Measurements from ENCODE around the gene FRMD4A.
"Not testable (repeated sequence)": the region's sequence is repeated elsewhere in the genome, so short reads cannot be mapped to it uniquely, and the experiment has no call there.

Gene FRMD4A

DNA sequence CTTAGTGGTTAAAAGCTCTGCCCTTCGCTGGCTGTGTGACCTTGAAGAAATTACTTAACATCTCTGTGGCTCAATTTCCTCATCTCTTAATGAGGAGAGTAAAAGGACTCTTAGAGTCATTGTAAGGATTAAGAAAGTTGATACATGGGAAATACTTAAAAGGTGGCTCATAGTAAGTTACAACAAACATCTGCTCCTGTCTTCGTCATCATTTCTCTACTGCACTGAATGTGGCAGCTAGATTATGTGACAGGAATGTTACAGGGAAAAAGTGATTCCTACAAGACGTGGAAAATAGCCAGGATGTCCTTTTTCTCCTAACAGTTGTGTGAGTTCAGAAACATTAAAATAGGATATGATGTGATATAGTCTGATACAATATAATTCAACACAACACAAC is 184.7 kb downstream of the FRMD4A start:
- no peak for DNase-seq (ENCODE audit: low read depth)

DNA sequence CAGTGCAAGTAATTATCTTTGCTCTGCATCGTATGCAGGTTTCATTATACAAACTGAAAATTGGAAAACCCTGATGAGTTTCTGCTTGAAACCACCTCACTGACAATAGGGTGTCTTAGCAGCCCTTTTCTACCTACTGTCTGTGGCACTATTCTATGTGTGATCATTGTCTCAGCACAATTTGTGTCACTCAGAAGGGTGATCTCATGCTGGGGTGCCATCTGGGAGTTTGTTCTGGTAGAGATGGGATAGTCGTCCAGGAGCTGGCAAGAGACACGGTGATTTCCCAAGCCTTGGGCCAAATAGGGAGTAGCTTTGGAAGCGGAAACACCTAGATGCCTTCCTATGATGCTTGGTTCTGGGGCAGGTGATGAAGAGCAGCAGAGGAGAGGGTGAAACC is 186.3 kb downstream of the FRMD4A start:
- no peak for DNase-seq (ENCODE audit: low read depth)

DNA sequence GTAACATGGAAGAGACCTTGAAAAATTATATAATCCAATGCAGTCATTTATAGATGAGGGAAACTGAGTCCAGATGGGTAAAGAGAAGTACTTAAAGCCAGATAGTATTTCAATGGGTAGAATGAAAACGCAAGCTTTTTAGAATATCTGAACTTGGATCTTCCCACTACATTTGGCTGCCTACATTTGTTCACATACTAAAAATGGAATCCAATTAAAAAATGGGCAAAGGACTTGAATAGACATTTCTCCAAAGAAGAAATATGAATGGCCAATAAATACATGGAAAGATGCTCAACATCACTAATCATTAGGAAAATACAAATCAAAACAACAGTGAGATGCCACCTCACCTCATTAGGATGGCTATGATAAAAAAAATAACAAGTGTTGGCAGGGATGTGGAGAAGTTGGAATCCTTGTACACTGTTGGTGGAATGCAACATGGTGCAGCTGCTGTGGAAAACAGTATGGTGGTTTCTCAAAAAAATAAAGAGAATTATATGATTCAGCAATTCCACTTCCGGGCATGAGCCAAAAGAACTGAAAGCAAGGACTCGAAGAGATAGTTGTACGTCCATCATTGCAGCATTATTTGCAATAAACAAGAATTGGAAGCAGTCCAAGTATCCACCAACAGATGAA is 188.0 kb downstream of the FRMD4A start:
- no peak for DNase-seq (ENCODE audit: low read depth)

DNA sequence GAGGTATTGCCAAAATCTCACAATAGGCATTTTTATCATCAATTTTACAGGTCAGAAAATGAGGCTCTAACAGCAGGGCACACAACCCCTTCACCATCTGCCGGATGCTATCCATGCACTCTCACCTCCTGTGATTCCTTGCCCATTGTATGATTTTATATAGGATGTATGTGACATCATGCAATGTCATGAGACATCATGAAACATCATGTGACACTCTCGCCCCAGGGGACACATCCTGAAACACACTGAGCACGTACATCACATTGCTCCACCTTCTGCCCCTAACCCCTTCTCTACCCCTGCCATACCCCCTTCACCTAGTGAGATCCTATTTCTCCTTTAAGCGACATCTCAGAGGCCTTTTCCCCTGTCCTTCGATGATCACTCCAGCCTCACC is 189.4 kb downstream of the FRMD4A start:
- DNase-seq (ENCODE audit: low read depth), result no peak

DNA sequence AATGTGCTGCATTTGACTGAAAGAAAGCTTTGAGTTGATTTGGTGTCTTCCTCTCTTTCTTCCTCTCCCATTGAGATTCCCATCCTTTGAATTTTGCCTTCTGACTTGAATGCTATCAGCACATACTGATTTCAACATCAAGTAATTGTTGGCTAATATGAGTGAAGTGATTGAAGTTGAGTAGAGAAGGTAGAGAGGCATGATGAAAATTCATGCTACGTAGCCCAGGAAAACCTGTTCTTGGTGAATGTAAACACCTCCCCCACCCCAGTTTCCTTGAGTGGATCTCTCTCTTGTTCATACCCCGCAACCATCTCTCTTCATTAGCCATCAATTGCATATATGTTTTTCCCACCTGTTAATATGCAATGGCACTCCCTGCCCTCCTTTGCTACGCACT is 193.3 kb downstream of the FRMD4A start:
- no peak for DNase-seq (ENCODE audit: low read depth)

DNA sequence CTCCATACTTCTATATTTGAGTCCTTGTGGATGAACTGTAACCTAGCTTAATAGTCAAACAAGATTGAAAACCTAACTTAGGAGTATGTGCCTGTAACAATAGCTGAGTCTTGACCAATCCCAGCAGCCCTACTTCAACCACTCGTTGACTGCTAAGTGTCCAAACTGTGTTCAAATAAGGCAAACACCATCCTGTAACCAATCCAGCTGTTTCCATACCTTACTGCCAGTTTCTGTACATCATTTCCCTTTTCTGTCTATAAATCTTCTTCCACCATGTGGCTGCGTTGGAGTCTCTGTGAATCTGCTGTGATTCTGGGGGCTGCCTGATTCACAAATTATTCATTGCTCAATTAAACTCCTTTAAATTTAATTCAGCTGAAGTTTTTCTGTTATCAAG is 195.5 kb downstream of the FRMD4A start:
- DNase-seq (ENCODE audit: low read depth), result not testable (repeated sequence)

DNA sequence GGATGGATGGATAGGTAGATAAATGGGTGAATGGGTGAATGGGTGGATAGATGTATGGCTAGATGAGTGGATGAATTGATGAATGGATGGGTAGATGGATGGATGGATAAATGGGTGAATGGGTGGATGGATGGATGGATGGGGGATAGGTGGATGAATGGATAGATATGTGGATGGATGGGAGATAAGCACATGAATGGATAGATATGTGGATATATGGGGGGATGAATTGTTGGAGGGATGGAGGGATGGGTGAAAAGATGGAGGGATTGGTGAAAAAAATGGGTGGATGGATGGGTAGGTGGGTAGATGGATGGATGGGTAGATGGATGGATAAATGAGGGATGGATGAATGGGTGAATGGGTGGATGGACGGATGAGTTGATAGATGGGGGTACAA is 196.4 kb downstream of the FRMD4A start:
- DNase-seq (ENCODE audit: low read depth), result no peak

DNA sequence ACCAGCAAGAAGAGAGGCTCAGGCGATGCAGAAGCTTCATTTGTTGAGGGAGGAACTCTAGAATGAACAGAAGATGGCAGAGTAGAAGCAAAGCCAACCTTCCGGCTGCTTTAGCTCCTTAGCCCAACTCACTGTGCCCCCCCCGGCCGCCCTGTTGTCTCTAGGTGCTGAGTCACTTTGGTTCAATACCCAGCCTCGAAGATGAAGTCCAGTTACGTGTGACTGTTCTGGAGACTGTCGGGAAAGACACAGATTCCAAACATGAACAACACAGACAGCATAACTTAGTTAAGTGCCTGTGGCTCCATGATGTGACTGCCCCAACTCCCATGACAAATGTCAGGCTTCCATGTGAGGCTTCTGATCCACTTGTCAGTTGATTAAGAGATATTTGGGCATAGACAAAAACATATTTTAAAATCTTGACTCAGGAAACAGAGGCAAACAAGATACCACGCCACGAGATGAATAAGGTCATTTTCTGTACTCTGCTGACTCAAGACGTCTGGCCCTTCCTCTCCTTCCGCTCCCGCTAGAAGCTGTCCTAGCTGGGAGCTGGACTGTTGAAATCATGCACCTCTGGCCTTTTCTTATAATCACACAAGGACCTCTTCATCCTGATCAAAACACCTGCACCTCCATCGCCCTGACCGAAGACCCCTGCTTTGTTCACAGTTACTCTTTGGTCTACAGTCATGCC is 199.3 kb downstream of the FRMD4A start:
- no peak for DNase-seq (ENCODE audit: low read depth)

DNA sequence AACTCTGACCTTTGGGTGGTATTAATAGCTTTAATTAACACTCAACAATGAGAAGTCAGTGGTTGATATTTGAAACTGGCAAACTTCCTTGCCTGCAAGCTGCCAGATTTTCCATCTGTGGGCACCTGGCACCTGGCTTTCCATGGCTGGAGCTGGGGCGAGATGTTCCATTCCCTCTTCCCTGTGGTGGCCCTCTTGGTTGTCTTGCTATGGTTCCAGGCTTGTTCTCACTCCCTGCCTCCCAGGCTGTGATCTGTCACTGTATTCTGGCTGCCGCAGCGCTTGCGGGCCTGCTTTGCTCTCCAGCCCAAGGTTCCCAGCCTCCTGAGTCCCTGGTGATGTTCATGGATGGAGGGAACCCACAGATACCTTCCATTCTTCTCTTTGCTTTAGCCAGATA is 201.0 kb downstream of the FRMD4A start:
- no peak for DNase-seq (ENCODE audit: low read depth)

DNA sequence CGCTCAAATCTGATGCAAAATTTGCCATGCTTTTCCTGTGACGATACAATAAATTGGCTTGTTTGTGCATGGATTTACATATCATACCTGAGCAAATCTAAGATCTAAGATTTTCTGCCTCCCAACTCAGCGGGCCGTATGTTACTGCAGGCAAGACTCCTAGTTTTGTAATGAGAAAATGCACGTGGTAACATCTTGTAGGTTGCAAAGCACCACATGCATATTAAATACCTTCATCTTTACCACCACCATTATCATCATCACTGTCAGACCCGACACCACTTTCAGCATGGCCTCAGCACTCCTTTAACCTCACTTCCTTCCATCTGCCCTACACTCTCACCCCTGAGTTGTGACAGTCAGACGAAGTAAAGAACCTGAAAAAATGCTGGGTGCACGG is 202.2 kb downstream of the FRMD4A start:
- no peak for DNase-seq (ENCODE audit: low read depth)

DNA sequence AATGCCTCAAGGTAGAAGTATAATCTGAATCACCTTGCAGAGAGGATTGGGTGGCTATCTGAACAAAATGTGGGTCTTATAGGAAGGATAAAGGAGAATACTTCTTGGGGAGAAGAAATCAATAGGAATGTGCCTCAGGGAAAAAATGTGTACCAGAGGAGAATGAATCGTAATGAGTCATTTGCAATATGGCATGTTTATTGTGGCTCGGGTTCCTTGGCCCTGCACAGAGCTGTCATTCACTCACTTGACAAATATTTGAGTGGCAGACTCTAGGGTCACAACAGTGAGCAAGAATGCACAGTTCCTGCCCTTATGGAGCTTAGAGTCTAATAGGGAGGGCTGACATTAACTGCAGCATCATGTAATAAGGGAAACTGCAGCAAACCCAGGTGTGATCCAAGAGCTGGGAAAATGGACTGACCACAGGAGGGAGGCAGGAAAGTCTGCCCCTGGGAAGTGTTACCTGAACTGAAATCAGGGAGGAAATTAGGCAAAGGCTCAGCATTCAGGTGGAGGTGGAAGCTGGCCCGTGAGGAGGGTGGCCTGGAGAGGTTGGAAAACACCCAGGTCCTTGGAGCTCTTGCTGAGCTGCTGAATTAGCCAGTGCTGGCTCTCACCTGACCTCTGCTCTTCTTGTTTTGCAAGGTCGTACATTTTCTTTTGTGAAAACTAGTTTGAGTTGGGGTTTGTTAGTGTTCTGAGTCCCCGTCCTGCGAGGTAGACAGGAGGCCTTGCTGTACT is 203.9 kb downstream of the FRMD4A start:
- no peak for DNase-seq (ENCODE audit: low read depth)

DNA sequence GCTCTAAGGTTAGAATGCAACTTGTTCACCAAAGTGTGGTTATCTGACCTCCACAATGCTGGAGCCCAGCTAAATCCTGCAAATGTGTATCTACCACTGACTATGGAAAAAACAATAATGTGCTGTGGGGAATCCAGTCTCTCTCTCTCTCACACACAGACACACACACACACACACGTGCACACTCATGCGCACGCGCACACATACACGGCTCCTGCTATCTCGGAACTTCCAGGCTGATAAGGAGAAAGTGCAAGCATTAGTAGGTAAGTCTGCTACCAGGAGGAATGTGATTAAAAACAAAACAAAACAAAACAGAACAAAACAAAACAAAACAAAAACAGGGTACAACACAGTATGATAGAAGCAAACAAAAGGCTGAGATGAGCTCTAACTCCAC is 205.2 kb downstream of the FRMD4A start:
- DNase-seq (ENCODE audit: low read depth), result no peak

DNA sequence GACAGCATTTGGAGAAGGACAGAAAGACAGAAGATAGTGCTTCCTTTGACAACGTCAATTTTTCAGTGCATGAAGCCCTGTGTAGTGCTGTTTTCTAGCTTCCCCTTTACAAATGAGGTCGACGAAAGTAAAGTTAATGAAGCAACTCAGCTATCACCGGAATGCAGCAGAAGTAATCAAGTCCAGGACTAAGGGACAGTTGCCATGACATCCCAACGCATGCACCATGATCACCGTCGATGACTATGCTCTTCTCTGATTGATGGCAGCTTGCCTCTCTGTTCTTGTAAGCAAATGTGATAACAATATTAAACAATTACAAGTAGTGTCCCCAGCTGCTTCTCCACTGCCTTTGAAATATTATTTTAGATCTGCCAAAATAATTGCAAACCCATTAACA is 205.8 kb downstream of the FRMD4A start:
- DNase-seq (ENCODE audit: low read depth), result no peak

DNA sequence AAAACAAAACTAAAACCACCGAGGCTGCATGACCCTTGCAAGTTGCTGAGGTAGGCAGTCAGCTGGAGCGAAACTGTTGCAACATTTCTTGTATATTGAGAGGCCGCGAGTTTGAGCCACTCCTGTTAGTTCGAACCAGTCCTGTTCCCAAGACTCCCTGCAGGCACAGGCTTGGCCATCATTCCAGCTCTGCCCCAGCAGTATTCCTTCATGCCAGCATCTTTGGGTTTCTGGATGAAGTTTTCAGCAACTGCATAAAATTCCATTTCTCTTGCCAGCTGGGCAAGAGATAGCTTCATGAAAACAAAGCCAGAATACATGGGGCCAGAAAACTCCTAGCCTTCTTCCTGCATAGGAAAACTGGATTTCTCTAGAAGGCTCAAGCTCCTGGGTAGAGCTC is 207.6 kb downstream of the FRMD4A start:
- no peak for DNase-seq (ENCODE audit: low read depth)

DNA sequence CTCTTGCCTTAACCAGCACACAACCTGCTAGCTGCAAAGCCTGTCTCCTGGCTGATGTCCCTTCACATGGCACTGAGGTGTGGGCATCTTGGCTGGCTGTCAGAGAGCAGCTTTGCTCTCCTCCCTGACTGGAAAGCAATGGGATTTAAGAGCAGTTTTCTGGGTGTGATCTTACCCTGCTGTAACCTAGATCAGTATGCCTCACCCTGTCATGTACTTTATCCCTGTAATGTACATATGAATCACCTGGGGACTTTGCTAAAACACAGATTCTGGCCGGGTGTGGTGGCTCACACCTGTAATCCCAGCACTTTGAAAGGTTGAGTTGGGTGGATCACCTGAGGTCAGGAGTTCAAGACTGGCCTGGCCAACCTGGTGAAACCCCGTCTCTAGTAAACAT is 209.9 kb downstream of the FRMD4A start:
- DNase-seq (ENCODE audit: low read depth), result no peak

DNA sequence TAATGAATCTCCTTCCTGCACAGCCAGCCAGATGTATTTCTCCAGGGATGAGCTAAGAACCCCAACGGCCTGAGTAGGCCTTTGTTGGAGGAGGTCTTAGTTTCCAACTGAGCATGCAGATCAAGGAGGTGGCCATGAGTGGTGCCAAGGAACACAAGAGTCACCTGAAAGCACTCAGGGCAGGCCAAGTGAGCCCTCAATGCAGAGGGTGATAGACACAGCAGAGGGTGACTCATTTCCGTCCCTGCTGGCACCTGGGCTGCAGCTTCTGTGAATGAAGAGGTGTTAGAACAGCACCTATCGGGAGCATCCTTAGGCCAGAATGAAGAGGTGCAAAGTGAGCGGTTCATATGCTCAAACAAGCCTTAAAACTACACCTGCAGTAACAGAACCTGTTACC is 211.8 kb downstream of the FRMD4A start:
- DNase-seq (ENCODE audit: low read depth), result no peak

DNA sequence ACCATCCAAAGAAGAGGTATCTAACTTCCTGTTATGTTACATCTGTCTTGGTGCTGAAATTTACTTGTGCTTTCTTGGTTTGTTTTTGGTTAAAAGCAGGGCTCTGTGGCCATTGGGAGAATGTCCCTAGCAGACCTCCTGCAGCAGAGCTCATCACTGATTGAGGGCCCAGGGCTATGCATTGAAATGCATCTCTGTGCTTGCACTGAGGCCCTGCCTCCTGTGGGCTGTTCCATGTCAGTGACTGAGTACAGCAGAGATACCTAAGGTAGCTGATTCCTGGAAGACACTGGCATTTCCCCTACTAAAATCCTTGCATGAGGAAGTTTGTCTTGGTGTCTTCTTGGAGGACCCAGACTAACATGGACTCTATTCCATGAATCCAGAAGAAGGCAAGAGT is 213.9 kb downstream of the FRMD4A start:
- DNase-seq (ENCODE audit: low read depth), result no peak

DNA sequence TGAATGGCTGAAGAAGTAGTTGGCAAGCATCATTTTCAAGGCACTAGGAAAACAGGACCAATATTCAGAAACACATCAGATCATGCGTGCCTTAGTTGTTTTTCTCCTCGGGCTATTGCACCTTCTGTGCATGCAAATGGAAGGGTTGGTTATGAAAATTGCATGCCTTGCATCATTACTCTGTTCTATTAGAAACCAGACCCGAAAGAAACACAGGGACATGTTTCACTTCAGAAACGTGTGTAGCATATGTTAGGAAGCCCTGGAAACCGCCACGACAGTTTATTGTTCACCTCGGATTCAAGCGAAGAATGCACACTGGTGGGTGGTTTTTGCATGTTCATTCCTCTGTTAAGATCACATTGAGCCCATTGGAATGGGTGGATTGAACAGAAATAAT is 214.7 kb downstream of the FRMD4A start:
- DNase-seq (ENCODE audit: low read depth), result no peak

DNA sequence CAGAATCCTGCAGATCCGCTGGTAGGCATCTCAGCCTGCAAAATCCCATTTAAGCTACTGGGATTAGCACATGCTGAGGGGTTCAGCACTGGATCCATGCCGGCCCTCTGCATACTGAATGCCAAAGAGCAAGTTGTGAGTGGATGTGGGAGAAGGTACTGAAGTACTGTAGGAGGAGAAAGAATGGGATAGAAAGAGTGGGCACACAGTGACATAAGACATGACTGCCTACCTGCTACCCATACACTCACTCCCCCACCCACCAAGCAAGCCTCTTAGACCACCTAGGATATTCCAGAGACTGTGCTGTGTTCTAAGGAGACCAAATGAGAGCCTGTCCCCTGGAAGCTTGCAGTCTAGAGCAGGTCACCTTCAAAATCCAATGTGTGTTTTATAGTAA is 215.9 kb downstream of the FRMD4A start:
- DNase-seq (ENCODE audit: low read depth), result no peak

DNA sequence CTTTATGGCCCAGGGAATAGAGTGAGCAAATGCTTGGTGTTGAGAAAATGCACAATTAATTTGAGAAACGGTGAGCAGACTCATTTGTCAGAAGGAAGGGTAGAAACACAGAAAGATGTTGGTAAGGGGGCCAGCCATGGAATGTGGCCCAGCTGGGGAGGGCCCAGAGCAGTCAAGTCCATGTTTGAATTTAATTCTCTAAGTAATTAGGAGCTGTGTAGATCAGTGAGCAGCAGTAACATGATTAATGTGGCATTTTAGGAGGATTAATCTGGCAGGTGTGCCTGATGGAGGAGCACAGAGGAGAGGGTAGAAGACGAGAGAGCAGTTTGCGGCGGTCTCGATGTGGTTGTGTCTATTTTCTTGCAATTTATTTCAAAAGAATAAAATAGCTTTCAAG is 218.7 kb downstream of the FRMD4A start:
- no peak for DNase-seq (ENCODE audit: low read depth)

DNA sequence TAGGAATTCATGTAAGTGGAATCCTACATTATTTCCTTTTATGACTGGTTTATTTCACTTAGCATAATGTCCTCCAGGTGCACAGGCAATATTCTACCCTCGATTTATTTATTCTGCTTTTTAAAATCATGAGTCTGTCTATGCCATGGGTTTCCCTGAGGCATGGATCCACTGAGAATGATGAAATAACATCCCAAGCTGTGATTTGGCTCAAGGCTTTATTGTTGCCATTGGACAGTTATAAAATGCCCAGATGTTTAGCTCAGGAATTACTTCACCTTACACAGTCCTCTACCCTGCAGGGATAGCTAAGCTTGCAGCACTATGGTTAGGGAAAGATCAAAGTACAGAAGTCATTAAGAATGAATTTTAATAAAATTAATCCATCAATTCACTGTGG is 219.5 kb downstream of the FRMD4A start:
- no peak for DNase-seq (ENCODE audit: low read depth)

DNA sequence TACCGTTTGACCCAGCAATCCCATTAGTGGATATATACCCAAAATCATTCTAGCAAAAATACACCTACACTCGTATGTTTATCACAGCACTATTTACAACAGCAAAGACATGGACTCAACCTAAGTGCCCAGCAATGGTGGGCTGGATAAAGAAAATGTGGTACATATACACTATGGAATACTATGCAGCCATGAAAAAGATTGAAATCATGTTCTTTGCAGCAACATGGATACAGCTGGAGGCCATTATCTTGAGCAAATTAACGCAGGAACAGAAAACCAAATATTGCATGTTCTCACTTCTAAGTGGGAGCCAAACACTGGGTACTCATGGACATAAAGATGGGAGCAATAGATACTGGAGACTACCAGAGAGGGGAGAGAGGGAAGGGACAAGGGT is 223.9 kb downstream of the FRMD4A start:
- DNase-seq (ENCODE audit: low read depth), result no peak

DNA sequence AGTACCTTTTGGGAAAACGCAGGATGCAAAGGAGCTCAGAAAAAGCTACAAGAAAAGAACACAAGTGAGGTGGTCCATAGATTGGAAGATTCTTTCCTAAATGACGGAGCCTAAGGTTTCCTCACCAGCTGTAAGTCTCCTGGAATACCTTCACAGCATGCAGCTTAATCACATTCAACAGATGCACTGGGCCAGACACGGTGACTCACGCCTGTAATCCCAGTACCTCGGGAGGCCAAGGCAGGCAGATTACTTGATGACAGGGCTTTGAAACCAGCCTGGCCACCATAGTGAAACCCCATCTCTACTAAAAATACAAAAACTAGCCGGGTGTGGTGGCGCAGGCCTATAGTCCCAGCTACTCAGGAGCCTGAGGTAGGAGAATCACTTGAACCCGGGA is 228.7 kb downstream of the FRMD4A start:
- no peak for DNase-seq (ENCODE audit: low read depth)

DNA sequence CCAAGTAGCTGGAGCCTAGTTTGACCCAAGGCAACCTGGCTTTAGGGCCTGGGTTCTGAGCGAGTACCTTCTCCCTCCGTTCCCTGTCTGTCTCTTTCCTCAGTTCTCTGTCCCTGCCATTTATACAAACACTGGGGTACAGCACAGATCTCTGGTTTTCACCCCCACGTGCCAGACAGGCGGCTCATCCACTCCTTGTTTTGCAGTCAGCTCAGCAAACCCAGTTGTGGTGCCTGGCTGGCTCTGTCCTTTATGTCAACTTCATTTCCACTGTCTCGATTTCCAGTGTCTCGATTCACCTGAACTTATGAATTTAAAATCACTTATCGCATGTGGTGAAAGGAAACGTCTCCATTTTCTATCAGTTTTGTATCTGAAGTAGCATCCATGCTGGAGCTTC is 230.8 kb downstream of the FRMD4A start:
- DNase-seq (ENCODE audit: low read depth), result no peak

All from activated T-helper 9 cell treated with anti-CD3 and anti-CD28 coated beads, Interleukin-2, amount 50 U/mL, for 16 hours (primary cell).